Measurements from ENCODE around the gene FANCC. TPM values are rescaled to one million over a fixed set of nuclear protein-coding genes. Genes with fewer than 3 reads are reported as not detected.

The FANCC gene
- polyA plus RNA-seq, 1 of the 3 experiments (the other 2 are of a cell fraction) = 3.5 TPM

DNA sequence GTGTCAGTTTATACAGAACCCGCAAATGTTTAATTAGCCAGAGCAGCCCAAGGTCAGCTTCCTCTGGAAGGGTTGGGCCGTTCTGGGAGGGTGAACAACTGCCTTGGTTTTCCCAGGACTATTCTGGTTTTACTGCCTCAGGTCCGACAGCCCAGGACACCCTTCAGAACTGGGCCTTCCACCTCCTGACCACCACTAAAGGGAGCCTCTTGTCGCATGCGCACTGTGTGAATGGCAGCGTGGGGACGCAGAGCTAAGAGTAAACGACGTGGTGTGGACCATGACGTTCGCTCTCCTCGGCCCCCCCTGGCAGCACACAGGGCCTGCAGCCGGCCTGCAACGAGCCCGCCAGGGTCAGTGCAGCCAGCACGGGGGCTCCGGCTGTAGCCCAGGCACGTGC is 214.9 kb downstream of the FANCC start (continued):
- TF ChIP-seq FOXM1 (IDR thresholded peaks at IDR 0.05; ENCODE audit: low read depth) (no peak), TAF1 (IDR thresholded peaks at IDR 0.05; ENCODE audit: borderline replicate concordance, low read depth, low read length) (no peak), SIN3A (IDR thresholded peaks at IDR 0.05; ENCODE audit: borderline replicate concordance, low read depth, low read length) (no peak)
- TF ChIP-seq, protein P1, sequence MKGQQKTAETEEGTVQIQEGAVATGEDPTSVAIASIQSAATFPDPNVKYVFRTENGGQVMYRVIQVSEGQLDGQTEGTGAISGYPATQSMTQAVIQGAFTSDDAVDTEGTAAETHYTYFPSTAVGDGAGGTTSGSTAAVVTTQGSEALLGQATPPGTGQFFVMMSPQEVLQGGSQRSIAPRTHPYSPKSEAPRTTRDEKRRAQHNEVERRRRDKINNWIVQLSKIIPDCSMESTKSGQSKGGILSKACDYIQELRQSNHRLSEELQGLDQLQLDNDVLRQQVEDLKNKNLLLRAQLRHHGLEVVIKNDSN (IDR thresholded peaks at IDR 0.05; ENCODE audit: borderline replicate concordance, low read depth) = no peak

DNA sequence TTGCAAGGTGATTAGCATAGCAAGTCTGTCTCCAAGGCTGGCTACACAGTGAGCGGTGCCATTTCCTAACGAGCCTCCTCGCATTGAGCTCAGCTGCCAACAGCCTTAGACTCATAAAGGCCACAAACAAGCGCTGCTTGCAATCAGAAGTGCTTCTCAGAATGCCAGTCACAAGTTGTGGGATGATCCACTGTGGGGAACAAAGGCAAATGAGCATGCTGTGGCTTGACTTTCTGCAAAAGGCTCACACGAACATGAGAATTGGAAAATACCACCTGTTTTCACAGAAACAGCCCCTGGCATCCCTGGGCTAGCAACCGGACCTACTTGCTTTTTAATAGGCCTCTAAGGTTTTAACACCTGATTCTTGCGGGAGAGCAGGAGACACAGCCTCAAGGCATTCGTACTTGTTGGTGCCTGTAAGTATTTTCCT is 215.5 kb downstream of the FANCC start:
- no peaks in the 10 kb centered on the region for H3K9me3 ChIP-seq
- H3K27ac ChIP-seq (ENCODE audit: low read depth in 2 of 2, low read length in 1 of 2) = peak overlapping the region in 1 of 2 experiments; percentile 76; a peak in 1 of 4 replicates
- H3K79me2 ChIP-seq (ENCODE audit: insufficient read depth) = no peaks in the 10 kb centered on the region
- H2AFZ ChIP-seq (ENCODE audit: low read depth) = no peak overlapping the region
- over 99% methylated on average over 8 of the region's 8 CpGs for WGBS (ENCODE audit: low lambda C conversion rate)
- no peaks in the 10 kb centered on the region for H4K20me1 ChIP-seq (ENCODE audit: insufficient read depth)
- H3K9ac ChIP-seq = no peak overlapping the region
- no peaks in the 10 kb centered on the region for H3K27me3 ChIP-seq (ENCODE audit: insufficient read depth)
- ChIA-PET POLR2A (no interaction called here), CTCF (interaction anchor here (0.8 to 5.6 kb wide), 5 partner anchors 9 to 420 kb away, joined by 3 to 65 read pairs (median 4); no protein-coding TSS in a partner anchor)
- no peak for DNase-seq
- TF ChIP-seq FOXM1 (IDR thresholded peaks at IDR 0.05; ENCODE audit: low read depth) (no peak), TCF12 (IDR thresholded peaks at IDR 0.05) (no peak), JUND (IDR thresholded peaks at IDR 0.05) (no peak), TEAD4 (IDR thresholded peaks at IDR 0.05; ENCODE audit: borderline replicate concordance, insufficient read depth) (no peak), SMC3 (IDR thresholded peaks at IDR 0.05; ENCODE audit: low read depth, low read length) (no peak), RXRA (IDR thresholded peaks at IDR 0.05; ENCODE audit: borderline replicate concordance, low read depth) (no peak), EZH2phosphoT487 (IDR thresholded peaks at IDR 0.05; ENCODE audit: borderline replicate concordance, low read depth) (no peak), RFX5 (IDR thresholded peaks at IDR 0.05; ENCODE audit: low read length) (no peak), EP300 (IDR thresholded peaks at IDR 0.05; ENCODE audit: borderline replicate concordance in 1 of 2, low read depth in 1 of 2, low read length in 1 of 2) (no peak), CHD2 (IDR thresholded peaks at IDR 0.05; ENCODE audit: low read length, partially characterized antibody) (no peak), FOSL2 (IDR thresholded peaks at IDR 0.05; ENCODE audit: borderline replicate concordance, low read depth) (no peak)
- H3K4me2 ChIP-seq = no peak overlapping the region
- no peak overlapping the region for H3K4me3 ChIP-seq (ENCODE audit: low read depth in 2 of 2, low read length in 1 of 2)
- peaks cover 8 to 19% of the 10 kb centered on the region in 2 experiments for H3K36me3 ChIP-seq (replicated peaks in 1 of 2; ENCODE audit: control insufficient read depth in 1 of 2, insufficient read depth in 2 of 2, low read length in 1 of 2)
- H3K4me1 ChIP-seq (ENCODE audit: control insufficient read depth in 1 of 2, insufficient read depth in 2 of 2, low read depth in 1 of 2, low read length in 1 of 2) = peaks cover 12 to 80% of the 10 kb centered on the region in 2 experiments; a peak in 1 of 4 replicates
- no peaks in the 10 kb centered on the region for H3K9me2 ChIP-seq
- H3F3A ChIP-seq (replicated peaks; ENCODE audit: insufficient read depth) = no peaks in the 10 kb centered on the region

DNA sequence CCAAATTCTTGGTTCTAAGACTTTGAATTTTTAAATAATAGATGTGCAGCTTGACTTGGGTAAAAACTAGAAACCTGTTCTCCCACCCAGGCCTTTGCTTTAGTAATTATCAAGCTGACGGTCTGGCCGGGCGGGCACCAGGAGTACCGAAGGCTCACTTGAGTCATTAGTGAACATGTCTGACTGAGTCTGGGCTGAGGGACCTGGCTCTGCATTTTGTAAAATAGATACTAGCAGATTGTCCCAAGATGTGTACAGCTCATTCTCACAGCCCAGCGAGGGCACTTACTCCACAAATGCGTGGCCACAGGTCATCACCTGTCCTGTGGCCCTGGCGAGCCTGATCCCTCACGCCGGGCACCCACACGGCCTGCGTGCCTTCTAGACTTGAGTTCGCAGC is 216.2 kb downstream of the FANCC start:
- Histone ChIP-seq H3K9ac (no peak overlapping the region), H3K4me3 (ENCODE audit: low read depth in 2 of 2, low read length in 1 of 2) (no peak overlapping the region), H3K9me2 (no peaks in the 10 kb centered on the region), H3K27ac (ENCODE audit: low read depth in 2 of 2, low read length in 1 of 2) (peak overlapping the region in 1 of 2 experiments; percentile 76; a peak in 1 of 4 replicates), H3K9me3 (no peaks in the 10 kb centered on the region), H3K27me3 (ENCODE audit: insufficient read depth) (no peaks in the 10 kb centered on the region), H3K79me2 (ENCODE audit: insufficient read depth) (no peaks in the 10 kb centered on the region), H2AFZ (ENCODE audit: low read depth) (no peak overlapping the region), H3K4me2 (no peak overlapping the region), H3F3A (replicated peaks; ENCODE audit: insufficient read depth) (no peaks in the 10 kb centered on the region), H3K36me3 (replicated peaks in 1 of 2; ENCODE audit: control insufficient read depth in 1 of 2, insufficient read depth in 2 of 2, low read length in 1 of 2) (peaks cover 8 to 17% of the 10 kb centered on the region in 2 experiments), H4K20me1 (ENCODE audit: insufficient read depth) (no peaks in the 10 kb centered on the region), H3K4me1 (ENCODE audit: control insufficient read depth in 1 of 2, insufficient read depth in 2 of 2, low read depth in 1 of 2, low read length in 1 of 2) (peaks cover 12 to 86% of the 10 kb centered on the region in 2 experiments; a peak in 1 of 4 replicates)
- WGBS (ENCODE audit: low lambda C conversion rate) = 99% methylated on average over 10 of the region's 12 CpGs
- POLR2A ChIA-PET = no interaction called here
- no peak for DNase-seq
- CTCF ChIA-PET = interaction anchor here (5.6 kb wide), 1 partner anchor 28 kb away, joined by 65 read pairs; no protein-coding TSS in a partner anchor
- TF ChIP-seq MXI1 (IDR thresholded peaks at IDR 0.05; ENCODE audit: low read depth, low read length) = no peak
- no peak for TF ChIP-seq NFIC (IDR thresholded peaks at IDR 0.05; ENCODE audit: borderline replicate concordance)
- TF ChIP-seq ELF1 (IDR thresholded peaks at IDR 0.05) = no peak
- TF ChIP-seq EP300 (IDR thresholded peaks at IDR 0.05; ENCODE audit: borderline replicate concordance in 1 of 2, low read depth in 1 of 2, low read length in 1 of 2) = no peak
